Hypothalamus (tissue), 51 donors: ENCODE measurements around the gene TENM4.

Source experiments
- DNase-seq, 51 donors: peaks; one replicate each; lab custom pipeline; 2025; lab: John Stamatoyannopoulos, UW

The TENM4 gene

GRCh38 chr11:79262221-79262620, 178.6 kb downstream of the TENM4 start:
- DNase-seq, result no peak

DNA sequence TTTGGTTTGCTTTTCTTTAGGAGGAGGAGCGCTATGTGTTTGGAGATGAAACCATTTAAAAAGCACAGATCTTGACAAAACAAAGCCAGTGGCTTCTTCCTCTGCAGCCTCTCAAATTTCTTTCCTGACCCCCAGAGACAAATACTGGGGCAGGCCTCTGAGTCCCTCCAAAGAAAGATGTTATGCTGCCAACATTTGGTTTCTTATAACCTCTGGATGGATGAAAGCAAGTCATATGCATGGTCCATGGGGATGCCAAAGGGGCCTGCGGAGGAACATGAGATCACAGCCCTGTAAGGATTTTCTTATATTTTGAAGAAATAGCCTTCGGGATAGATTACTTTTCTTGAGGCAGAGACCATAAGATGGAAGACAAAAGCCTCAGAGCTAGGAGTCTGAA, 179.1 kb downstream of the TENM4 start:
- no peak for DNase-seq

GRCh38 chr11:79259800-79260199, 181.0 kb downstream of the TENM4 start:
- no peak for DNase-seq

GRCh38 chr11:79258576-79258975, 182.3 kb downstream of the TENM4 start:
- DNase-seq, result peak in 3 of 51 donors; percentile 25 to 56 (median 35)

DNA sequence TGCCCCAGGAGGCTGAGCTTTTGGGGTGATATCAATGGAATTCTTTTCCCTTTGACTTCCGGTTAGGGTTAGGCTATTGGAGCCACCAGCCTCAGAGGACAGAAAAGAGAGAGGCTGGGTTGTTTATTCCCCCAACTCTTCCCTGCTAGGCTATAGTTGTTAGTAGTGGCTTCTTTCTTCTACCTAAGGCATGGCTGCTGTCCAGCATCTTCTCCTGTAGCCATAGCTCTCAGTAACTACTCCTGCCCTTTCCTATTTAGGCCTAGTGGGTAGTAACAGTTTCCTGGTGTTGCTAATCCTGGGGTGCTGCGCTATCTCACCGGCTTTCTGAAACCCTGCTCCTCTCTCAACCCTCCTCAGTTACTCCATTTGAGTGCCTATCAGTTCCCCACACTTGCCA, 184.9 kb downstream of the TENM4 start:
- DNase-seq, result no peak

DNA sequence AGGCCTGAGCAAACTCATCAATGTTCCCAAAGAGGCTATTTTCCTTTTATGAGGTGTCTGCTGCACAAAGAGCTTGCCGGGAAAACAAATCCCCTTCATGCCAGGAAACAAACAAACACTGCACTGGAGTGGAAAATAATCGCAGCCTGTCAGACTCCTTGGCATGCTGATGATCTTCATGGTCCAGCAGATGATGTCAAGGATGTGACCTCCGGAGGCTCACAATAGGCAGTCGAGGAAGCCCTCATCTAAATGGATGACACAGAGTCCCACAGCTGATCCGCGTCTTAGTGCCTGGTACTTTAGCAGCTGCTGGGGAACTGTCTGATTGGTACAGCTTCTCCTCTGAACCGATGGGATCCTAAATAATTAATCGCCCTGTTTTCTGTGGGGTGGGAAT, 187.6 kb downstream of the TENM4 start:
- DNase-seq, result peak in 44 of 51 donors; percentile 8 to 94 (median 72)

DNA sequence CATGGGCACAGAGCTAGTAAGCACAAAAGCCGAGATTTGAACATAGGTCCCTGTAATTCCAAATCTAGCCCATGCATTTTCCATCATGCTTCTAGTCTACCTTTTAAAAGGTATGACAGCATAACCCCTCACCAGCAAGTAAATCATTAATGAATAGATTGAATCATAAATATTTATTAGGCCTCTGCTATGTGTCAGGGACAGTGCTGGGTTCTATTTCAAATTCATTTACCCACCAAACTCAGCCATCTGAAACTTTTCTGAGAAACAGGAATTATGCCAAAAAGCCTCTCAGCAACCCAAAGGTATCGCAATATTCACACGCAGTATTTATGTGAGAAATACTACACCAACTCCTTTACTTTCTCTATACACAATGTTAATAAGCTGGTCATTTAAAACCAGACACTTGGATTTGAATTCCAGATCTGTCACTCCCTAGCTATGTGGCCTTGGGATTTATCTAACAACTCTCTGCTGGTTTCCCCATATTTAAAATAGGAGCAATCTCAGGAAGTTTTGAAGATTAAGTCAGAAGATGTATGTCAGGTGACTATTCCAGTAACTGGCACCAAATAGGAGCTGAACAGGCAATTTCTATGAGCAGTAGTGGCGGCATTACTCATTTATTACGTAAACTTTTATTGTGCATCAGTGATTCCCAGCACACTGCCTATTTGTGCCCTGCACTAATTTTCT, 191.4 kb downstream of the TENM4 start:
- no peak for DNase-seq

DNA sequence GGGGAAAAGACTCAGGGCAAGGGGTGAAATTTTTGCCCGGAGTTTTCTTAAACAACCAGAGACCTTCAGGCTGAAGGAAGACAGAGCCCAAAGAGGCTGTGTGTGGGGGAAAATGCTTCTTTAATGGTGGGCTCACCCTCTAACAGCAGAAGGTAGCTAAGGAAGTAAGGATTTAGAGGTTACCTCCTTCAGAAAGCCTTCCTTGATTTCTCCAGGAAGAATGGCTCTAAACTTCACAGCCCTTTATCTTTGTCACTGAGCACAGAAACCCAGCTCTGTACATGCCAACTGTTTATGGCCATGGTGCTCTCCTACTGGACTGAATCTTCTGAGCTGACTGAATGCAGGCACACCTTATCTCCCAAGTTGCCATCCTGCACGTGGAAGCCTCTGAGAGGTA, 196.0 kb downstream of the TENM4 start:
- DNase-seq, result no peak

- no peak for DNase-seq
These were observed 196.5 kb downstream of the TENM4 start for GRCh38 chr11:79244241-79244772.

DNA sequence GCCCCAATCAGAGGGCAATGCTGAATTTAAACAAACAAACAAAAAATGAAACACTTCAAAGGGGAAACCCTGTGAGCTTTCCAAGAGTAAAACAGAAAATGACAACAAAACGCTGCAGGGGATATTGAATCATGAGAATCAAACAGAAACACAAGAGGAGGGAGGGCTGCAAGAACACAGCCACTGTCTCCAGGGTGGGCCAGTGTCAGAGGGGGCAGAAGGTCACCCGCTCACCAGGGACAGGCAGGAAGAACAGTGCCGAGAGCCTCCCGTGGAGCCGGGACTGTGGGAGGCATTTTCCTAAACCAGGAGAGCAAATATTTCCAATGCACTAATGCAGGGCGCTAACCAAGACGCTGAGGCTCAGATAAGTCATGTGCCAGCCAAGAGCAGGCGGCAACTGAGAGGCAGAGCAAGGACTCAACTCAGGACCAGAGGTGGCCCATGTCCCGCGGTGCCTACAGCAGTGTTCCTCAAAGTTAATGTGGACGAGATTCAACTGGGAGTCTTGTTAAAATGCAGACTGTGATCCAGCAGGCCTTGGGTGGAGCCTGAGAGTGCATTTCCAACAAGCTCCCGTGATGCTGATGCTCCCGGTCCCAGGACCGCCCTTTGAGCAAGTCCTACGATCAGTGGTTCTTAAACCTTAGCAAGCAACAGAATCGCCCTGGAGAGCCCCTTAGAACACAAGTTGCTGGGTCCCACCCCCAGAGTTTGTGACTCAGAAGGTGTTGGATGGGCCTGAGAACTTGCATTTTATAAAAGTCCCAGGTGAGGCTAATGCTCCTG, 197.2 kb downstream of the TENM4 start:
- DNase-seq, result no peak

GRCh38 chr11:79242616-79243015, 198.2 kb downstream of the TENM4 start:
- DNase-seq, result no peak

DNA sequence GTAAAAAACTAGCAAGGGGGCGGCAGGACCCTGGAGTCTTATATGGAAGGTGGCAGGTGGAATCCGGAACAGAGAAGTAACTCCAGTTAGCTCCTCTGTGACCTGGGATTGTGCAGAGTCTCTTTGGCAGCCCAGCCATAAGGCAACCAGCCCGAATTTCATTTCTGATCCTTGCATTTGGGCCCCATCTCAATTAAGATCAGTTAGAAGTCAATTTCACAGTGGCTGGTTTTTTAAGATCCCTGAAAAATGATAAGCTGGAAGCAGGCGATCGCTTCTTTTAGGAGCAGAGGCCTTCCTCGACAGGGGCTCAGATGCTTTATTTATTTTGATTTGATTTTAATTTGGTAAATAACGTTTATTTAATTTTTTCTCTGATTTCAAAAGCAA, 199.0 kb downstream of the TENM4 start:
- no peak for DNase-seq

- peak in 1 of 51 donors; percentile 12 for DNase-seq
These were observed 199.5 kb downstream of the TENM4 start for GRCh38 chr11:79241205-79241851.

DNA sequence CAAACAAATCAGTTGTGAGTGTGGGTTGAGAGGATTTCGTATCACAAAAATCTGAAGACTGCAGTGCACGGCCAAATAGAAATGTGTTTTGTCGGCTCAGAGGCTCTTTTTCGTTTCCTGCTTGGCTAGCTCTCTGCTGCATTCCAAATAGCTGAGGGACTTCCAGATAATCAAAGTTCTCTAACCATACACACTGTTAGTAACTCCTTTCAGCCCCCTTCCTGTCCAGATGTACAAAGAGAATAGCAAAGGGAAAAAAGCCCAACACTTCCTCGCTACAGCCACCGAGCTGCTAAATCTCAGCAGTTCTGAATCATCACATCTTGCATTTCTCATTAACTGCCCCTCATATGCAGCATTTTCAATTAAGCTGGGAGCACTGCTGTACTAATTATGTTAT, 203.1 kb downstream of the TENM4 start:
- peak in 1 of 51 donors; percentile 12 for DNase-seq

GRCh38 chr11:79237091-79237490, 203.7 kb downstream of the TENM4 start:
- no peak for DNase-seq

DNA sequence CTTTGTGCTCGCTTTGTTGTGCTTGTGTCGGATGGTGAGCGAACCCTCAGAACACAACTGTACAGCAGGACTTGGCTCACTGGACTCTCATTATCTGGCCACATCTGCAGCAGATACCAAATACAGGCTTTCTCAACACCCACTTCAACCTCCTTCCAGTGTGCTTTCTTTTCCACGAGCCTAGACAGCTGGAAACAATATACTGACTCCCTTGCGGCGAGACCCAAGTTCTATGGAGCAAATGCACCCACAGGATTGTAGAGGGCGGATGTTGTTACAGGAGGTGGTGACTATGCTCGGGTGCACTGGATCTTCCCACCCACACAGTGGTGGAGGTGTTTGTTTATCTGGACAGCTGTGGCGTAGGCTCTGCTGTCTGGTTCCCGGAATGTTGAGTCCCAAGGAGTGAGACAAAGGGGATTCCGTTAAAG, 204.3 kb downstream of the TENM4 start:
- peak in 1 of 51 donors; percentile 16 for DNase-seq

DNA sequence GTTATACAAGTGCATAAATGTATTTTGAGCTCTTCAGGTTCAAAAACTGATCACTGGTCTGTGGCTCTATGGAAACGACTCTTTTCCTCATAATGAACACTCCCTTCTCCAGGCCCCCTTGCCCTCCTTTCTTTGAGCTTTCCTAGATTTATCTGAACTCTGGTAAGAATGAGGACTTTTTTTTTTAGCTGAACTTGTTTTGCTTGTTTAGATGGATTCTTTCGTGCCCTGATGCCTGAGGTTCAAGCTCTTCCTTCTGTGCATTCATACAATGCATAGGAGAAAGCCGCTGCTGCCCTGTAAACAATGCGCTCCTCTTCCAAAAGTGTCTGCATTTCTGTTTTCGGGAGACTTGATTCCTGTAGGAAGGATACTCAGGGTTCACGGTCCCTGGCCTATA, 205.1 kb downstream of the TENM4 start:
- no peak for DNase-seq

DNA sequence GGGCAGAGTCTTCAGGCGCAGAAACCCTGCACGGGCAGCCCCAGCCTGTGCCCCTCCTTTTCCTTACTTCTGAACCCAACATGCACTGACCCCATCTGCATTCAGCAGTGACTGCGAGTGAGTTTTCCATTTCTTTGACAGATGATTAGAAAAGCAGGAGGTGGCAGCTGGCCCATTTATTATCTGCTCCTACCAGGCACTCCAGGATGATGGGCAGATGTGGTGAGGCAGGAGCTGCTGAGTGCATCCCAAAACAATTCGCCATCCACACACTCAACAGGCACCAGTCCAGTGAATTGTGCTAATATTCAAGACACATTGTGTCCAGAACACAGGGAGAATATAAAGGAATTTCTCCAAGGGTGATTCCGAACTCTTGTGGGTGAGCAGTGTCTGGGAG, 208.5 kb downstream of the TENM4 start:
- DNase-seq, result no peak

GRCh38 chr11:79229047-79229446, 211.8 kb downstream of the TENM4 start:
- DNase-seq, result no peak

GRCh38 chr11:79227767-79228755, 212.8 kb downstream of the TENM4 start:
- DNase-seq, result peak in 3 of 51 donors; percentile 1 to 8 (median 4)
